ENCODE results near the gene ZNF341.

ZNF341 gene

GRCh38 chr20:33693289-33693688, 38.5 kb upstream of the ZNF341 start:
- H3K4me3 ChIP-seq (ENCODE audit: low read length in 2 of 2), result no peak overlapping the region
- H2BK5ac ChIP-seq (ENCODE audit: low read length), result peak overlapping the region; percentile 1
- peak overlapping the region; percentile 80 for H3K27ac ChIP-seq (replicated peaks; ENCODE audit: low read length)
- no peak overlapping the region for H3K14ac ChIP-seq (ENCODE audit: low read length)
- no CpG with 5 or more reads among the region's 5 CpGs for WGBS, 2 donors (ENCODE audit: extremely low coverage in 2 of 2, insufficient read length in 2 of 2, insufficient replicate concordance in 1 of 2)
- peaks cover 0 to 4% of the 10 kb centered on the region in 2 donors for H3K9me3 ChIP-seq (replicated peaks in 1 of 2; ENCODE audit: control insufficient read depth in 2 of 2, insufficient read depth in 1 of 2, low read depth in 1 of 2, low read length in 2 of 2)
- H2BK120ac ChIP-seq (ENCODE audit: low read depth, low read length), result no peak overlapping the region
- H2AFZ ChIP-seq (ENCODE audit: low read length), result no peak overlapping the region
- H2BK12ac ChIP-seq (ENCODE audit: low read length), result no peak overlapping the region
- no peaks in the 10 kb centered on the region for H3K36me3 ChIP-seq (replicated peaks in 1 of 2; ENCODE audit: control insufficient read depth in 2 of 2, insufficient read depth in 2 of 2, low read length in 2 of 2)
- H3K4ac ChIP-seq (ENCODE audit: low read length), result no peak overlapping the region
- DNase-seq (ENCODE audit: low spot score), result no peak
- no peak overlapping the region for H4K8ac ChIP-seq (ENCODE audit: low read depth, low read length)
- H2AK5ac ChIP-seq (ENCODE audit: low read depth, low read length), result no peak overlapping the region
- H3K79me1 ChIP-seq (ENCODE audit: low read depth, low read length), result no peaks in the 10 kb centered on the region
- H3K4me1 ChIP-seq (ENCODE audit: control insufficient read depth in 2 of 2, insufficient read depth in 1 of 2, low read depth in 1 of 2, low read length in 2 of 2), result peaks cover 14 to 21% of the 10 kb centered on the region in 2 donors
- no peak overlapping the region for H3K9ac ChIP-seq (ENCODE audit: low read depth, low read length, poor library complexity)
- peak overlapping the region; percentile 1 for H3K18ac ChIP-seq (ENCODE audit: low read length)
- no peak overlapping the region for H3K23ac ChIP-seq (ENCODE audit: low read depth, low read length, poor library complexity)
- H2BK15ac ChIP-seq (ENCODE audit: low read length), result no peak overlapping the region
- no peak overlapping the region for H4K91ac ChIP-seq (ENCODE audit: low read depth, low read length, poor library complexity)
- no peak overlapping the region for H3K4me2 ChIP-seq (ENCODE audit: insufficient read depth, low read length, poor library complexity, severe bottlenecking)
- peaks cover 0 to 7% (median 0%) of the 10 kb centered on the region in 3 experiments for H3K27me3 ChIP-seq (ENCODE audit: control insufficient read depth in 3 of 3, insufficient read depth in 3 of 3, low read depth in 1 of 3, low read length in 3 of 3)

GRCh38 chr20:33693741-33694638, 37.8 kb upstream of the ZNF341 start:
- Histone ChIP-seq H2BK12ac (ENCODE audit: low read length) (peak overlapping the region; percentile 8), H2BK120ac (ENCODE audit: low read depth, low read length) (no peak overlapping the region), H3K27ac (replicated peaks; ENCODE audit: low read length) (peak overlapping the region; percentile 80), H3K36me3 (replicated peaks in 1 of 2; ENCODE audit: control insufficient read depth in 2 of 2, insufficient read depth in 2 of 2, low read length in 2 of 2) (no peaks in the 10 kb centered on the region), H3K9me3 (replicated peaks in 1 of 2; ENCODE audit: control insufficient read depth in 2 of 2, insufficient read depth in 1 of 2, low read depth in 1 of 2, low read length in 2 of 2) (peaks cover 0 to 6% of the 10 kb centered on the region in 2 donors), H3K23ac (ENCODE audit: low read depth, low read length, poor library complexity) (no peak overlapping the region), H2AK5ac (ENCODE audit: low read depth, low read length) (peak overlapping the region; percentile 1), H3K18ac (ENCODE audit: low read length) (peak overlapping the region; percentile 32), H2BK5ac (ENCODE audit: low read length) (peak overlapping the region; percentile 1), H3K14ac (ENCODE audit: low read length) (peak overlapping the region; percentile 17), H3K4me1 (ENCODE audit: control insufficient read depth in 2 of 2, insufficient read depth in 1 of 2, low read depth in 1 of 2, low read length in 2 of 2) (peaks cover 14 to 21% of the 10 kb centered on the region in 2 donors), H3K4ac (ENCODE audit: low read length) (no peak overlapping the region), H4K91ac (ENCODE audit: low read depth, low read length, poor library complexity) (no peak overlapping the region), H3K4me3 (ENCODE audit: low read length in 2 of 2) (no peak overlapping the region), H4K8ac (ENCODE audit: low read depth, low read length) (no peak overlapping the region), H3K79me1 (ENCODE audit: low read depth, low read length) (no peaks in the 10 kb centered on the region), H3K27me3 (ENCODE audit: control insufficient read depth in 3 of 3, insufficient read depth in 3 of 3, low read depth in 1 of 3, low read length in 3 of 3) (peaks cover 0 to 4% (median 0%) of the 10 kb centered on the region in 3 experiments), H2BK15ac (ENCODE audit: low read length) (peak overlapping the region; percentile 5), H2AFZ (ENCODE audit: low read length) (peak overlapping the region; percentile 83), H3K9ac (ENCODE audit: low read depth, low read length, poor library complexity) (no peak overlapping the region), H3K4me2 (ENCODE audit: insufficient read depth, low read length, poor library complexity, severe bottlenecking) (no peak overlapping the region)
- DNase-seq (ENCODE audit: low spot score), result no peak
- WGBS, 2 donors (ENCODE audit: extremely low coverage in 2 of 2, insufficient read length in 2 of 2, insufficient replicate concordance in 1 of 2), result no CpG with 5 or more reads among the region's 17 CpGs

- H3K27ac ChIP-seq (replicated peaks; ENCODE audit: low read length), result peak overlapping the region; percentile 80
- no peak overlapping the region for H3K4me2 ChIP-seq (ENCODE audit: insufficient read depth, low read length, poor library complexity, severe bottlenecking)
- H3K9me3 ChIP-seq (replicated peaks in 1 of 2; ENCODE audit: control insufficient read depth in 2 of 2, insufficient read depth in 1 of 2, low read depth in 1 of 2, low read length in 2 of 2), result peaks cover 0 to 6% of the 10 kb centered on the region in 2 donors
- DNase-seq (ENCODE audit: low spot score), result no peak
- no peak overlapping the region for H4K91ac ChIP-seq (ENCODE audit: low read depth, low read length, poor library complexity)
- no peaks in the 10 kb centered on the region for H3K79me1 ChIP-seq (ENCODE audit: low read depth, low read length)
- H3K23ac ChIP-seq (ENCODE audit: low read depth, low read length, poor library complexity), result no peak overlapping the region
- H2BK5ac ChIP-seq (ENCODE audit: low read length), result no peak overlapping the region
- no peak overlapping the region for H3K4ac ChIP-seq (ENCODE audit: low read length)
- H3K4me1 ChIP-seq (ENCODE audit: control insufficient read depth in 2 of 2, insufficient read depth in 1 of 2, low read depth in 1 of 2, low read length in 2 of 2), result peaks cover 14 to 21% of the 10 kb centered on the region in 2 donors
- peak overlapping the region; percentile 83 for H2AFZ ChIP-seq (ENCODE audit: low read length)
- no peak overlapping the region for H4K8ac ChIP-seq (ENCODE audit: low read depth, low read length)
- H3K14ac ChIP-seq (ENCODE audit: low read length), result peak overlapping the region; percentile 17
- no CpG with 5 or more reads among the region's 6 CpGs for WGBS, 2 donors (ENCODE audit: extremely low coverage in 2 of 2, insufficient read length in 2 of 2, insufficient replicate concordance in 1 of 2)
- H3K27me3 ChIP-seq (ENCODE audit: control insufficient read depth in 3 of 3, insufficient read depth in 3 of 3, low read depth in 1 of 3, low read length in 3 of 3), result no peaks in the 10 kb centered on the region
- H3K9ac ChIP-seq (ENCODE audit: low read depth, low read length, poor library complexity), result no peak overlapping the region
- H2BK12ac ChIP-seq (ENCODE audit: low read length), result no peak overlapping the region
- H2BK120ac ChIP-seq (ENCODE audit: low read depth, low read length), result no peak overlapping the region
- H2BK15ac ChIP-seq (ENCODE audit: low read length), result no peak overlapping the region
- no peaks in the 10 kb centered on the region for H3K36me3 ChIP-seq (replicated peaks in 1 of 2; ENCODE audit: control insufficient read depth in 2 of 2, insufficient read depth in 2 of 2, low read length in 2 of 2)
- H2AK5ac ChIP-seq (ENCODE audit: low read depth, low read length), result no peak overlapping the region
- no peak overlapping the region for H3K4me3 ChIP-seq (ENCODE audit: low read length in 2 of 2)
- H3K18ac ChIP-seq (ENCODE audit: low read length), result no peak overlapping the region
These were observed 37.2 kb upstream of the ZNF341 start for GRCh38 chr20:33694639-33695012.

- Histone ChIP-seq H2AK5ac (ENCODE audit: low read depth, low read length) (no peak overlapping the region), H3K9me3 (replicated peaks in 1 of 2; ENCODE audit: control insufficient read depth in 2 of 2, insufficient read depth in 1 of 2, low read depth in 1 of 2, low read length in 2 of 2) (peaks cover 0 to 6% of the 10 kb centered on the region in 2 donors), H3K23ac (ENCODE audit: low read depth, low read length, poor library complexity) (no peak overlapping the region), H2BK12ac (ENCODE audit: low read length) (no peak overlapping the region), H3K4me1 (ENCODE audit: control insufficient read depth in 2 of 2, insufficient read depth in 1 of 2, low read depth in 1 of 2, low read length in 2 of 2) (peaks cover 14 to 16% of the 10 kb centered on the region in 2 donors), H2AFZ (ENCODE audit: low read length) (no peak overlapping the region), H3K18ac (ENCODE audit: low read length) (no peak overlapping the region), H3K4me2 (ENCODE audit: insufficient read depth, low read length, poor library complexity, severe bottlenecking) (no peak overlapping the region), H3K79me1 (ENCODE audit: low read depth, low read length) (no peaks in the 10 kb centered on the region), H4K8ac (ENCODE audit: low read depth, low read length) (no peak overlapping the region), H3K36me3 (replicated peaks in 1 of 2; ENCODE audit: control insufficient read depth in 2 of 2, insufficient read depth in 2 of 2, low read length in 2 of 2) (no peaks in the 10 kb centered on the region), H4K91ac (ENCODE audit: low read depth, low read length, poor library complexity) (no peak overlapping the region), H2BK120ac (ENCODE audit: low read depth, low read length) (no peak overlapping the region), H2BK15ac (ENCODE audit: low read length) (no peak overlapping the region), H3K14ac (ENCODE audit: low read length) (no peak overlapping the region), H3K27ac (replicated peaks; ENCODE audit: low read length) (no peak overlapping the region), H3K4ac (ENCODE audit: low read length) (no peak overlapping the region), H3K27me3 (ENCODE audit: control insufficient read depth in 3 of 3, insufficient read depth in 3 of 3, low read depth in 1 of 3, low read length in 3 of 3) (no peaks in the 10 kb centered on the region), H3K9ac (ENCODE audit: low read depth, low read length, poor library complexity) (no peak overlapping the region), H3K4me3 (ENCODE audit: low read length in 2 of 2) (no peak overlapping the region), H2BK5ac (ENCODE audit: low read length) (no peak overlapping the region)
- no CpG with 5 or more reads among the region's 4 CpGs for WGBS, 2 donors (ENCODE audit: extremely low coverage in 2 of 2, insufficient read length in 2 of 2, insufficient replicate concordance in 1 of 2)
- DNase-seq (ENCODE audit: low spot score), result no peak
These were observed 35.3 kb upstream of the ZNF341 start for GRCh38 chr20:33696448-33696847.
